SK-N-SH (cell line): ENCODE data around the gene SNED1.

Experiments
- POLR2AphosphoS5 ChIP-seq: IDR thresholded peaks from 2 replicates; pipeline ENCODE4 v1.6.1; 2012; ENCODE audit warnings: low read depth, low read length
- RAD21 ChIP-seq: IDR thresholded peaks from 2 replicates; pipeline ENCODE4 v1.6.1; 2012; ENCODE audit warnings: mild to moderate bottlenecking, low read length
- TF ChIP-seq, protein P1 (sequence below): fragments of 200-600 bp; sonication (generic); IDR thresholded peaks from 2 replicates; pipeline ENCODE4 v1.6.1; 2017; ENCODE audit warnings: antibody characterized with exemption, mild to moderate bottlenecking, moderate library complexity

DNA sequence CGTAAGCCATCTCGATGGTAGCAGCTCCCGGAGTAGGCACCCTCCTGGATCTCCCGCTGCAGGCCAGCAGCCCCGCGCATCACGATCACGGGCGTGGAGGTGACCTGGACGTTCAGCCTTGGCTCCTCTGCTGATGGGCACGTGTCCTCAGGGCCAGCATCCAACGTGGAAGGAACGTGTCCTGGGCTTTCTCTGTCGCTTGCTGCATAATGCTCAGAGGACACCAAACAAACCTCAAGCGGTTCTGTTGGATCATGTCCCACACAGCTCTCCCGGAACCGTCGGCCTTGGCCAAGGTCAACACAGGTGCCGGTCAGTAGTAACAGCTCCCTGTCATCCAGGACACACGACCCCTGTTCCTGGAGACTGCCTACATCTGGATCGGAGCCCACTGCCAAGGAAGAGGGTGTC, 127.8 kb downstream of the SNED1 start:
- TF ChIP-seq, protein P1, sequence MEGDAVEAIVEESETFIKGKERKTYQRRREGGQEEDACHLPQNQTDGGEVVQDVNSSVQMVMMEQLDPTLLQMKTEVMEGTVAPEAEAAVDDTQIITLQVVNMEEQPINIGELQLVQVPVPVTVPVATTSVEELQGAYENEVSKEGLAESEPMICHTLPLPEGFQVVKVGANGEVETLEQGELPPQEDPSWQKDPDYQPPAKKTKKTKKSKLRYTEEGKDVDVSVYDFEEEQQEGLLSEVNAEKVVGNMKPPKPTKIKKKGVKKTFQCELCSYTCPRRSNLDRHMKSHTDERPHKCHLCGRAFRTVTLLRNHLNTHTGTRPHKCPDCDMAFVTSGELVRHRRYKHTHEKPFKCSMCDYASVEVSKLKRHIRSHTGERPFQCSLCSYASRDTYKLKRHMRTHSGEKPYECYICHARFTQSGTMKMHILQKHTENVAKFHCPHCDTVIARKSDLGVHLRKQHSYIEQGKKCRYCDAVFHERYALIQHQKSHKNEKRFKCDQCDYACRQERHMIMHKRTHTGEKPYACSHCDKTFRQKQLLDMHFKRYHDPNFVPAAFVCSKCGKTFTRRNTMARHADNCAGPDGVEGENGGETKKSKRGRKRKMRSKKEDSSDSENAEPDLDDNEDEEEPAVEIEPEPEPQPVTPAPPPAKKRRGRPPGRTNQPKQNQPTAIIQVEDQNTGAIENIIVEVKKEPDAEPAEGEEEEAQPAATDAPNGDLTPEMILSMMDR: no peak
- no peak for TF ChIP-seq POLR2AphosphoS5
- TF ChIP-seq RAD21: no peak
